Hematopoietic multipotent progenitor cell treated with erythropoietin and hydrocortisone succinate and interleukin-3 and kit ligand, for 4 days (in vitro differentiated cells): ENCODE results near the gene KRTAP4-8.
"Not testable (repeated sequence)": the region's sequence is repeated elsewhere in the genome, so short reads cannot be mapped to it uniquely, and the experiment has no call there.

ENCODE experiments used
- DNase-seq: peaks from one replicate; pipeline ENCODE4 v3.0.0-alpha.2; 2015

KRTAP4-8 gene

GRCh38 chr17:41098042-41098441, at the start of gene KRTAP4-8:
Gene KRTAP4-8 (minus strand): TSS chr17:41098142. CDS start chr17:41098084, 58 bp downstream.
- DNase-seq, result no peak

GRCh38 chr17:41145261-41145660, 47.3 kb upstream of the KRTAP4-8 start:
- no peak for DNase-seq

GRCh38 chr17:41144846-41145245, 46.9 kb upstream of the KRTAP4-8 start:
- no peak for DNase-seq

GRCh38 chr17:41141361-41141760, 43.4 kb upstream of the KRTAP4-8 start:
- DNase-seq, result no peak

DNA sequence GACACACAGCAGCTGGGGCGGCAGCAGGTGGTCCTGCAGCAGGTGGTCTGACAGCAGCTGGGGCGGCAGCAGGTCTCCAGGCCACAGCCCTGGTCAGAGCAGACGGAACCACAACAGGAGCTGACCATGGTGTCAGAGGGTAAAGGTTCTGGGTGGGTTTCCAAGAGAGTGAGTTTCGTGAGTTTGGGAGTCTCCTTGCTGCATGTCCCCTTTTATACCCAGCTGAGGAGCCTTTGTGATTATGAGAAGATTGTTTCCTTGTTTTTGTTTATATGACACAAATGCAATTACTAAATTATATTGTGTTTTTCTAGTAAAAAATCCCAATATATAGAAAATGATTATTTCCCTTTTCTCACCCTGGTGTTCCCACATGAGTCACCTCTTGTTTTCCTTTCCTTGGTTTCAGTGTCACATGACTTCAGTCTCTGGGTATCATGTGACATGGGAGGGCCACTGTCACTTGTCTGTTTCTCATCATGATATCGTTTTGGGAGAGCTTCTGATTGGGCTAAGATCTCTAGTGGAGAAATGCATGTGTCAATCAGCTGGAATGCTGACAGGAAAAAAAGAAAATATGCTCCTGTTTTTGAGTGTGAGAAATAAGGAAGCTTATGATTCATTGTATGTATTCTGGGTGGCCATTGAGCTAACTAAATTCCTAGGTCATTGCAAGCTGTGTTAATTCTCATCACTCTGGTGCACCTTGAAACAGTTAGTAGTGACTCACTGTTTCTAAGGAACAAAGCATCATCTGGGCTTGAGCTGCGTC, 42.6 kb upstream of the KRTAP4-8 start, which contains the start of gene KRTAP4-6:
Gene KRTAP4-6 (minus strand): TSS at position 185 of the 772 bp plus-strand sequence. CDS start 57 bp downstream, at position 128.
- no peak for DNase-seq

- not testable (repeated sequence) for DNase-seq
These were observed 41.9 kb upstream of the KRTAP4-8 start for GRCh38 chr17:41139865-41140264.

DNA sequence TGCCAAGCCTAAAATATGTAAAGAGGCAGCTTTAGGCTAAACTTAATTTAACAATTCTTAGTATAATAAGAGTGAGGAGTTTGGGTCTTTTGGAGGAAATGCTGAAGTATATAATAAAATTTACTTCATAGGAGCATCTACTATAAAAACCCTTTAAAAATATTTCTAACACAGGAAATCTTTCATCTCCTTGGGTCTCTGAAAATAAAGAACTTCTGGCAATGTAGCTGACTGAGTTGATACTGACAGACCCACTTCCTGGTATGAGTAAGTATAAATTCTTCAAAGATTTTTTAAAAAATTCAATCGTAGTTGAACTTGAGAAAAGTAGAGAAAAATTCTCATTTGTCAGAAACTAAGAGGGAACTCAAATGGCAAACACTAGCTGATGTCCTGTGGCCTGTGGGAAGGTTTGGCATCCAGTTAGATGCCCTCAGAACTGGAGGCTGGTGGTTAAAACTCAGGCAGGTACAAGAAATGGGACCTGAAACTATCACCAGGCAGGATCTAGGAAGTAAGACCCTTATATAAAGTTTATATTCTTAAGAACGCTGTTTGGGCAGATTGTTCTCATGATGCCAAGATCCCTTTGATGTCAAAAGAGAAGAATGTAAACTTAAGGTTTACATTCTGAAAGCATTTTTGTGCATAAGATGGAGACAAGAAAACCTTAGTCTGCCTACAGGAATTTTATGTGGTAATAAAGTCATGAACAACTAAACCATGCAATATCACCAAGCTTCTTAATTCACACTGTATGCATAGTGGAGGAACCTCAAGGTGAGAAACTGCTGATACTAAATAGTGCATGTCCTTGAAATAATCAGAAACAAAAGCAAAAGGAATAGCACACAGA, 36.2 kb upstream of the KRTAP4-8 start:
- DNase-seq, result no peak

GRCh38 chr17:41131979-41132378, 34.0 kb upstream of the KRTAP4-8 start:
- DNase-seq, result no peak

- no peak for DNase-seq
These were observed 29.4 kb upstream of the KRTAP4-8 start for GRCh38 chr17:41127371-41127770.

- DNase-seq, result no peak
These were observed 28.5 kb upstream of the KRTAP4-8 start for GRCh38 chr17:41126412-41126811.

DNA sequence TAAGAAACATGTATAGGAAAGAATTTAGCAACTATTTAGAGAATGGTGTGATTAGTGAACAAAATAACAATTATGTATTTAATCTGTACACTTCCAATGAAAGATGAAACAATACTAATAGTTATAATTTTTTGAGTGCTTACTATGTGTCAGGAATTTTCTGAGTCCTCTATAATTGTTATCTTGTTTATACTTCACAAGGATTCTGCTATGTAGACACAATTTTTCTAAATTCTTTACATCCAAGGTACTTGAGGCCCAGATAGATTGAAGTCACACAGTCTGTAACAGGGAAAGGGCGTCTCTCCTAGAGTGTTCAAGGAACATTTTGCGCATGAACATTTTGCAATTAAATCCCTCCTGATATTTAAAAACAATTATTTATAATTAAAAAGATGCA, 27.1 kb upstream of the KRTAP4-8 start:
- no peak for DNase-seq

GRCh38 chr17:41123991-41124371, 26.0 kb upstream of the KRTAP4-8 start, which contains the start of gene KRTAP4-12:
Gene KRTAP4-12 (minus strand): TSS chr17:41124182. CDS start chr17:41124122, 60 bp downstream.
- not testable (repeated sequence) for DNase-seq

GRCh38 chr17:41123292-41123990, 25.5 kb upstream of the KRTAP4-8 start:
- not testable (repeated sequence) for DNase-seq

- no peak for DNase-seq
These were observed 23.8 kb upstream of the KRTAP4-8 start for GRCh38 chr17:41121742-41122141.

GRCh38 chr17:41119696-41120690, 22.1 kb upstream of the KRTAP4-8 start:
- DNase-seq, result peak; percentile 55

DNA sequence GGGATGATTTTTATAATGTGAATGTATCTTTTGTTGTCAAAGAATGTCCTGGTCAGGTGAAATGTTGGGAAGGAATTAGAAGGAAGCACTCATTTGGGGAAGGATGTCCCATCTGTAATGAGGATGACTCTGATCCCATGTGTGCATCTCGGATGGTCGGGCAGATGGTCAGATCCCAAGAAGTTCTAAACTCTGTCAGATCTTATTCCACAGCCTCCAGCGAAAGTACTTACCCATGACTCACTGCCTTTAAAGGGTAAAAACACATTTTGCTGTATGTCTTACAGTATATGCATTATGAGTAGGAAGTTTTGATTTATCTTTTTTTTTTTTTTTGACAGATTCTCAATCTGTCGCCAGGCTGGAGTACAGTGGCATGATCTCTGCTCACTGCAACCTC, 20.8 kb upstream of the KRTAP4-8 start:
- no peak for DNase-seq

- not testable (repeated sequence) for DNase-seq
These were observed 20.0 kb upstream of the KRTAP4-8 start, which contains the start of gene KRTAP4-11 for GRCh38 chr17:41117846-41118386. Gene KRTAP4-11 (minus strand): TSS chr17:41118373. CDS start chr17:41118315, 58 bp downstream.

GRCh38 chr17:41116297-41116696, 18.4 kb upstream of the KRTAP4-8 start:
- peak; percentile 18 for DNase-seq

DNA sequence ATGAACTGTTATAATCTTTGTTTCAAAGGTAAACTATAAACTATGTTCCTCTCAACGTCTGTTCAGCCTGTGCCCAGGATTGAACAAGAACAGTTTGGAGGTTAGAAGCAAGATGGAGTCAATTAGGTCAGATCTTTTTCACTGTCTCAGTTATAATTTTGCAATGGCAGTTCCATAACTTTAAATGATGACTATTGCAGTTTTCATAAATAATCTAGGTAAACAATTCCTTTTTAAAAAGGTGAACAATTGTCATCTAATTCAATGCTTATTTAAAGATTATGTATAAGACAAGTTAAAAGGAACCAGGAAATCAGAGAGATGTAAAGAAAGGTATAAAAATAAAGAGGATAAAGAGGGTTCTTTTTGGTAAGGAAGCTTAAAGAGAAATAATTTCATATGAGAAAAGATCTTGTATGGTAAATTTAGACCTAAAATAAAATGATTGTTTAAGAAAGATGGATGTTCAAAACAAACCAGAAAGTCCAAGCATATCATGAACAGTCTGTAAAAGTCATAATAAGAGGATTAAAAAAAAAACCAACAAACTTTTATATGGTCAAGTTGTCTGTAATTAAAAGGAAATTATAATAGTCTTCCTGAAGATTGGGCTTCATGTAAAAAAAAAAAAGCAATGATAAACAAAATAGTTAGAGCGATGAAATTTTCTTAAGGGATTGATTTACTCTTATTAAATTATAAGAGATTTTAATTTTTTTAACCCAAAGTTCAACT, 13.4 kb upstream of the KRTAP4-8 start:
- no peak for DNase-seq

GRCh38 chr17:41108728-41109386, 10.9 kb upstream of the KRTAP4-8 start:
- not testable (repeated sequence) for DNase-seq
